HepG2 (cell line): ENCODE data around the gene ZAR1L. TPM values are rescaled to one million over a fixed set of nuclear protein-coding genes. Genes with fewer than 3 reads are reported as not detected.

Source experiments
- CENPX ChIP-seq: sonication (generic); formaldehyde crosslinking; IDR thresholded peaks from 2 replicates; pipeline ENCODE4 v1.9.0; 2021; ENCODE audit warnings: mild to moderate bottlenecking, missing genetic modification reagents, moderate library complexity
- GZF1 ChIP-seq: sonication (generic); formaldehyde crosslinking; IDR thresholded peaks from 2 replicates; pipeline ENCODE4 v1.5.1; 2020; ENCODE audit warnings: mild to moderate bottlenecking, missing genetic modification reagents
- MATR3 ChIP-seq: sonication (generic); formaldehyde crosslinking; IDR thresholded peaks from 2 replicates; pipeline ENCODE4 v1.4.0; 2020; ENCODE audit warnings: missing genetic modification reagents
- MED13 ChIP-seq: sonication (generic); formaldehyde crosslinking; IDR thresholded peaks from 2 replicates; pipeline ENCODE4 v1.5.0; 2020; ENCODE audit warnings: missing genetic modification reagents
- MEF2D ChIP-seq: sonication (generic); formaldehyde crosslinking; IDR thresholded peaks from 2 replicates; pipeline ENCODE4 v1.5.1; 2020; ENCODE audit warnings: mild to moderate bottlenecking, missing genetic modification reagents
- MEIS1 ChIP-seq: sonication (generic); formaldehyde crosslinking; IDR thresholded peaks from 2 replicates; pipeline ENCODE4 v1.9.0; 2021; ENCODE audit warnings: mild to moderate bottlenecking, missing genetic modification reagents, moderate library complexity, borderline replicate concordance
- MXD4 ChIP-seq: IDR thresholded peaks from 2 replicates; pipeline ENCODE4 v1.6.1; 2016; ENCODE audit warnings: mild to moderate bottlenecking, missing biosample characterization, missing genetic modification reagents
- NCOA1 ChIP-seq: sonication (generic); formaldehyde crosslinking; IDR thresholded peaks from 2 replicates; pipeline ENCODE4 v1.9.0; 2021; ENCODE audit warnings: missing genetic modification reagents
- PHF8 ChIP-seq: sonication (generic); formaldehyde crosslinking; IDR thresholded peaks from 2 replicates; pipeline ENCODE4 v1.5.0; 2020; ENCODE audit warnings: missing genetic modification reagents
- SMYD3 ChIP-seq: sonication (generic); formaldehyde crosslinking; IDR thresholded peaks from 2 replicates; pipeline ENCODE4 v1.8.1; 2023; ENCODE audit warnings: mild to moderate bottlenecking, missing genetic modification reagents
- YEATS4 ChIP-seq: sonication (generic); formaldehyde crosslinking; IDR thresholded peaks from 2 replicates; pipeline ENCODE4 v1.4.0; 2020; ENCODE audit warnings: missing genetic modification reagents, borderline replicate concordance
- ZEB1 ChIP-seq: IDR thresholded peaks from 2 replicates; pipeline ENCODE4 v1.6.1; 2012; ENCODE audit warnings: mild to moderate bottlenecking, low read depth, inconsistent platforms; ENCODE audit not compliant: insufficient replicate concordance
- ZMAT3 ChIP-seq: sonication (generic); formaldehyde crosslinking; conservative IDR thresholded peaks from 2 replicates; pipeline ENCODE4 v1.7.0; 2021; ENCODE audit warnings: missing genetic modification reagents
- ZNF101 ChIP-seq: sonication (generic); formaldehyde crosslinking; IDR thresholded peaks from 2 replicates; pipeline ENCODE4 v1.4.0; 2020; ENCODE audit warnings: mild to moderate bottlenecking, low read depth, missing genetic modification reagents, borderline replicate concordance
- ZNF556 ChIP-seq: sonication (generic); formaldehyde crosslinking; IDR thresholded peaks from 2 replicates; pipeline ENCODE4 v1.4.0; 2020; ENCODE audit warnings: mild to moderate bottlenecking, missing genetic modification reagents, borderline replicate concordance
- polyA plus RNA-seq, 8 experiments: library from polyadenylated mRNA; depleted of rRNA in 3 of 8; stranded (reverse) in 7 of 8; unstranded in 1 of 8; fragments of >200 nt; fragmentation: Illumina TruSeq in 4 of 8; extraction: Trizol in 4 of 8; gene quantifications; 2 replicates each; pipeline versions ENCODE4 v1.2.1 to v1.2.3, GENCODE V29; 2011 to 2016; ENCODE audit warnings: low read depth in 4 of 8, missing spikeins in 1 of 8, mixed read lengths in 1 of 8; ENCODE audit not compliant: insufficient read depth in 1 of 8
- total RNA-seq, 5 experiments: library from RNA; depleted of rRNA; stranded (reverse); fragments of >200 nt; fragmentation: Illumina TruSeq; extraction: Trizol; gene quantifications; 2 replicates each; pipeline ENCODE4 v1.2.3, GENCODE V29; 2016; ENCODE audit warnings: low read depth in 1 of 5
- TF ChIP-seq, protein P1 (sequence below): sonication (generic); formaldehyde crosslinking; IDR thresholded peaks from 2 replicates; pipeline ENCODE4 v1.5.0; 2020; ENCODE audit warnings: mild to moderate bottlenecking, missing genetic modification reagents
- TF ChIP-seq, protein P2 (sequence below): sonication (generic); formaldehyde crosslinking; IDR thresholded peaks from 2 replicates; pipeline ENCODE4 v1.8.0; 2022; ENCODE audit warnings: missing genetic modification reagents, low read depth, mild to moderate bottlenecking, borderline replicate concordance
- TF ChIP-seq, protein P3 (sequence below): sonication (generic); formaldehyde crosslinking; IDR thresholded peaks from 2 replicates; pipeline ENCODE4 v1.4.0; 2020; ENCODE audit warnings: missing genetic modification reagents
- TF ChIP-seq, protein P4 (sequence below): sonication (generic); formaldehyde crosslinking; IDR thresholded peaks from 2 replicates; pipeline ENCODE4 v1.4.0; 2020; ENCODE audit warnings: mild to moderate bottlenecking, low read depth, missing genetic modification reagents

ZAR1L gene
- total and polyA plus RNA-seq, 2 of the 13 experiments (the other 11 are each of a cell fraction or from before 2014, with no cell fraction given) = 0.09 TPM; not detected in 1

DNA sequence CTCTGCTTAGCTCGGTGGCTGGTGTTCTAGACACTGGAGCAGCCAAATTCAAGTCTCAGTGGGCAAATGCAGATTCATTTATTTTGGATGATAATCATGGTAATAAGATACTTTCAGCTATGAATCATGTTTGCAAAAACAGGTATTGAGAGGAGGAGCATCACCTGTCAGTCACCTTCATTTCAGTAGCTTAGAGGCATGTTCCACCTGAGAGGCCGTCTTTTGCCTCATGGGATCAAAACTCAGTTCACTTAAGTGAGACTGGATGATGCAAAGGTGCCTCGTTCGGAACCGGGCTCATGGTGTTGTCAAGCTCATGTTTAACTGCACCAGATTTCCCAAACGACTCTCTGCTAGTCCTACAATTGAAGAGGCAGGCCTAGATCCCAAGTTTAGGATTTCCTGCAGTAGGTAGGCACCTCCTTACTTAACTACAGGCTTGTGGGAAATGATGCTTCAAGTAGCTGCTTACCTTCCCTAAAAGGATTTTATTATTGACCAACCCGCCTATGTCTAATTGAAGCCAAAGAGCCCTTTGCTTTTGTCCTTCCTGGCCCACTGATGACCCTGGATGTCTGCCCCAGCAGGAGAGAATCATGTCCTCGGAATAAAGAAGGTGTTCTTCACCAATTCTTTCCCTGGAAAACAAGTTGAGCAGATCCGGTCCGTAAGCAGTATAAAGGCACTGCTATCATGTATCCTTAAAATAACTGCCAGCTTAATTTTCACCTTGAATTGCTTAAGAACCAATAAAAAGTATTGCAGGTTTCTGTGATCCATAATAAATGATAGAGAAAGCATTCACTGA, 60.0 kb downstream of the ZAR1L start (continued):
- TF ChIP-seq MEIS1 (no peak), ZNF556 (CRISPR knock-in tag) (no peak), ZNF101 (CRISPR knock-in tag) (no peak), SMYD3 (CRISPR knock-in tag) (0 out of 2 replicates have a peak, but pooled peaks have one; percentile 19), MEF2D (no peak), MATR3 (CRISPR knock-in tag) (no peak), MED13 (CRISPR knock-in tag) (no peak), NCOA1 (CRISPR knock-in tag) (no peak), MXD4 (CRISPR knock-in tag) (0 out of 2 replicates have a peak, but pooled peaks have one; percentile 26), ZEB1 (peak; percentile 4), PHF8 (no peak), GZF1 (CRISPR knock-in tag) (no peak), ZMAT3 (CRISPR knock-in tag) (0 out of 2 replicates have a peak, but pooled peaks have one; percentile 12), YEATS4 (no peak; the same call in 1 of the 2 replicates), CENPX (CRISPR knock-in tag) (no peak)
- TF ChIP-seq, protein P1, sequence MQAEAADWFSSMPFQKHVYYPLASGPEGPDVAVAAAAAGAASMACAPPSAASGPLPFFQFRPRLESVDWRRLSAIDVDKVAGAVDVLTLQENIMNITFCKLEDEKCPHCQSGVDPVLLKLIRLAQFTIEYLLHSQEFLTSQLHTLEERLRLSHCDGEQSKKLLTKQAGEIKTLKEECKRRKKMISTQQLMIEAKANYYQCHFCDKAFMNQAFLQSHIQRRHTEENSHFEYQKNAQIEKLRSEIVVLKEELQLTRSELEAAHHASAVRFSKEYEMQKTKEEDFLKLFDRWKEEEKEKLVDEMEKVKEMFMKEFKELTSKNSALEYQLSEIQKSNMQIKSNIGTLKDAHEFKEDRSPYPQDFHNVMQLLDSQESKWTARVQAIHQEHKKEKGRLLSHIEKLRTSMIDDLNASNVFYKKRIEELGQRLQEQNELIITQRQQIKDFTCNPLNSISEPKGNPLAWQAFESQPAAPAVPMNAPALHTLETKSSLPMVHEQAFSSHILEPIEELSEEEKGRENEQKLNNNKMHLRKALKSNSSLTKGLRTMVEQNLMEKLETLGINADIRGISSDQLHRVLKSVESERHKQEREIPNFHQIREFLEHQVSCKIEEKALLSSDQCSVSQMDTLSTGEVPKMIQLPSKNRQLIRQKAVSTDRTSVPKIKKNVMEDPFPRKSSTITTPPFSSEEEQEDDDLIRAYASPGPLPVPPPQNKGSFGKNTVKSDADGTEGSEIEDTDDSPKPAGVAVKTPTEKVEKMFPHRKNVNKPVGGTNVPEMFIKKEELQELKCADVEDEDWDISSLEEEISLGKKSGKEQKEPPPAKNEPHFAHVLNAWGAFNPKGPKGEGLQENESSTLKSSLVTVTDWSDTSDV (CRISPR knock-in tag) = no peak
- TF ChIP-seq, protein P2, sequence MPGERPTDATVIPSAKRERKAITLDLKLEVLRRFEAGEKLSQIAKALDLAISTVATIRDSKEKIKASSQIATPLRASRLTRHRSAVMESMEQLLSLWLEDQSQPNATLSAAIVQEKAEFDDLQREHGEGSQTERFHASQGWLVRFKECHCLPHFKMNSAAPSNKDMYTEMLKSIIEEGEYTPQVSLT = peak; percentile 38; the same call in 1 of the 2 replicates
- TF ChIP-seq, protein P3, sequence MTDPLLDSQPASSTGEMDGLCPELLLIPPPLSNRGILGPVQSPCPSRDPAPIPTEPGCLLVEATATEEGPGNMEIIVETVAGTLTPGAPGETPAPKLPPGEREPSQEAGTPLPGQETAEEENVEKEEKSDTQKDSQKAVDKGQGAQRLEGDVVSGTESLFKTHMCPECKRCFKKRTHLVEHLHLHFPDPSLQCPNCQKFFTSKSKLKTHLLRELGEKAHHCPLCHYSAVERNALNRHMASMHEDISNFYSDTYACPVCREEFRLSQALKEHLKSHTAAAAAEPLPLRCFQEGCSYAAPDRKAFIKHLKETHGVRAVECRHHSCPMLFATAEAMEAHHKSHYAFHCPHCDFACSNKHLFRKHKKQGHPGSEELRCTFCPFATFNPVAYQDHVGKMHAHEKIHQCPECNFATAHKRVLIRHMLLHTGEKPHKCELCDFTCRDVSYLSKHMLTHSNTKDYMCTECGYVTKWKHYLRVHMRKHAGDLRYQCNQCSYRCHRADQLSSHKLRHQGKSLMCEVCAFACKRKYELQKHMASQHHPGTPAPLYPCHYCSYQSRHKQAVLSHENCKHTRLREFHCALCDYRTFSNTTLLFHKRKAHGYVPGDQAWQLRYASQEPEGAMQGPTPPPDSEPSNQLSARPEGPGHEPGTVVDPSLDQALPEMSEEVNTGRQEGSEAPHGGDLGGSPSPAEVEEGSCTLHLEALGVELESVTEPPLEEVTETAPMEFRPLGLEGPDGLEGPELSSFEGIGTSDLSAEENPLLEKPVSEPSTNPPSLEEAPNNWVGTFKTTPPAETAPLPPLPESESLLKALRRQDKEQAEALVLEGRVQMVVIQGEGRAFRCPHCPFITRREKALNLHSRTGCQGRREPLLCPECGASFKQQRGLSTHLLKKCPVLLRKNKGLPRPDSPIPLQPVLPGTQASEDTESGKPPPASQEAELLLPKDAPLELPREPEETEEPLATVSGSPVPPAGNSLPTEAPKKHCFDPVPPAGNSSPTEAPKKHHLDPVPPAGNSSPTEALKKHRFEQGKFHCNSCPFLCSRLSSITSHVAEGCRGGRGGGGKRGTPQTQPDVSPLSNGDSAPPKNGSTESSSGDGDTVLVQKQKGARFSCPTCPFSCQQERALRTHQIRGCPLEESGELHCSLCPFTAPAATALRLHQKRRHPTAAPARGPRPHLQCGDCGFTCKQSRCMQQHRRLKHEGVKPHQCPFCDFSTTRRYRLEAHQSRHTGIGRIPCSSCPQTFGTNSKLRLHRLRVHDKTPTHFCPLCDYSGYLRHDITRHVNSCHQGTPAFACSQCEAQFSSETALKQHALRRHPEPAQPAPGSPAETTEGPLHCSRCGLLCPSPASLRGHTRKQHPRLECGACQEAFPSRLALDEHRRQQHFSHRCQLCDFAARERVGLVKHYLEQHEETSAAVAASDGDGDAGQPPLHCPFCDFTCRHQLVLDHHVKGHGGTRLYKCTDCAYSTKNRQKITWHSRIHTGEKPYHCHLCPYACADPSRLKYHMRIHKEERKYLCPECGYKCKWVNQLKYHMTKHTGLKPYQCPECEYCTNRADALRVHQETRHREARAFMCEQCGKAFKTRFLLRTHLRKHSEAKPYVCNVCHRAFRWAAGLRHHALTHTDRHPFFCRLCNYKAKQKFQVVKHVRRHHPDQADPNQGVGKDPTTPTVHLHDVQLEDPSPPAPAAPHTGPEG = no peak
- TF ChIP-seq, protein P4, sequence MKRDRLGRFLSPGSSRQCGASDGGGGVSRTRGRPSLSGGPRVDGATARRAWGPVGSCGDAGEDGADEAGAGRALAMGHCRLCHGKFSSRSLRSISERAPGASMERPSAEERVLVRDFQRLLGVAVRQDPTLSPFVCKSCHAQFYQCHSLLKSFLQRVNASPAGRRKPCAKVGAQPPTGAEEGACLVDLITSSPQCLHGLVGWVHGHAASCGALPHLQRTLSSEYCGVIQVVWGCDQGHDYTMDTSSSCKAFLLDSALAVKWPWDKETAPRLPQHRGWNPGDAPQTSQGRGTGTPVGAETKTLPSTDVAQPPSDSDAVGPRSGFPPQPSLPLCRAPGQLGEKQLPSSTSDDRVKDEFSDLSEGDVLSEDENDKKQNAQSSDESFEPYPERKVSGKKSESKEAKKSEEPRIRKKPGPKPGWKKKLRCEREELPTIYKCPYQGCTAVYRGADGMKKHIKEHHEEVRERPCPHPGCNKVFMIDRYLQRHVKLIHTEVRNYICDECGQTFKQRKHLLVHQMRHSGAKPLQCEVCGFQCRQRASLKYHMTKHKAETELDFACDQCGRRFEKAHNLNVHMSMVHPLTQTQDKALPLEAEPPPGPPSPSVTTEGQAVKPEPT (CRISPR knock-in tag) = no peak
